HEK293 (cell line): ENCODE data around the gene EPN1.
A peak's percentile ranks its signal among the peaks of the same experiment; 100 is the strongest.

ENCODE experiments used
- CTCF ChIA-PET: fragments of 350-600 bp; formaldehyde crosslinking; extraction: SDS; loops from one replicate; lab custom pipeline; 2021; ENCODE audit warnings: antibody characterized with exemption; lab: Yijun Ruan, JAX
- POLR2A ChIA-PET: fragments of 300-600 bp; formaldehyde crosslinking; extraction: SDS; loops from one replicate; lab custom pipeline; 2020; ENCODE audit warnings: antibody characterized with exemption, inconsistent platforms; lab: Yijun Ruan, JAX
- H3K27ac ChIP-seq: fragments of 200-500 bp; sonication (Bioruptor generic); 2 replicates; pipeline ENCODE4 v1.5.1; 2014; ENCODE audit warnings: low read depth, low read length, control low read depth, inconsistent platforms; ENCODE audit errors: extremely low read depth
- H3K36me3 ChIP-seq, 2 experiments: fragments of 200-500 bp in 1 of 2; sonication (Bioruptor generic) in 1 of 2; 1 replicate in 1 of 2; 2 replicates in 1 of 2; pipeline ENCODE4 v1.5.1; 2014 to 2017; ENCODE audit warnings: inconsistent platforms in 2 of 2, low read length in 2 of 2; ENCODE audit not compliant: control insufficient read depth in 2 of 2, insufficient read depth in 1 of 2
- H3K4me1 ChIP-seq: fragments of 200-500 bp; sonication (Bioruptor generic); 2 replicates; pipeline ENCODE4 v1.5.1; 2014; ENCODE audit warnings: mild to moderate bottlenecking, low read length, inconsistent platforms; ENCODE audit not compliant: control insufficient read depth, insufficient read depth
- H3K4me3 ChIP-seq: 2 replicates; pipeline ENCODE4 v1.5.1; 2011; ENCODE audit warnings: low read depth, mild to moderate bottlenecking, control low read depth, low read length, moderate library complexity
- H3K9me3 ChIP-seq: fragments of 200-500 bp; sonication (Bioruptor generic); 2 replicates; pipeline ENCODE4 v1.5.1; 2014; ENCODE audit warnings: low read depth, low read length, inconsistent platforms; ENCODE audit not compliant: control insufficient read depth, insufficient read depth
- EGR2 ChIP-seq: fragments of 450-650 bp; formaldehyde crosslinking; IDR thresholded peaks from 2 replicates; pipeline ENCODE4 v1.5.1; 2016; ENCODE audit warnings: low read depth, missing biosample characterization, missing genetic modification characterization
- FEZF1 ChIP-seq: fragments of 450-650 bp; formaldehyde crosslinking; IDR thresholded peaks from 2 replicates; pipeline ENCODE4 v1.5.1; 2016; ENCODE audit warnings: missing biosample characterization, missing genetic modification characterization
- SCRT2 ChIP-seq: fragments of 450-650 bp; formaldehyde crosslinking; IDR thresholded peaks from 2 replicates; pipeline ENCODE4 v1.5.1; 2016; ENCODE audit warnings: missing biosample characterization, missing genetic modification characterization
- ZNF112 ChIP-seq: fragments of 450-650 bp; formaldehyde crosslinking; IDR thresholded peaks from 2 replicates; pipeline ENCODE4 v1.5.0; 2017; ENCODE audit warnings: missing biosample characterization, missing genetic modification characterization
- ZNF223 ChIP-seq: fragments of 450-650 bp; formaldehyde crosslinking; IDR thresholded peaks from 2 replicates; pipeline ENCODE4 v1.5.1; 2016; ENCODE audit warnings: missing biosample characterization, missing genetic modification characterization
- ZNF391 ChIP-seq: fragments of 450-650 bp; formaldehyde crosslinking; IDR thresholded peaks from 2 replicates; pipeline ENCODE4 v1.5.1; 2016; ENCODE audit warnings: low read depth, missing biosample characterization, missing genetic modification characterization, borderline replicate concordance
- ZNF433 ChIP-seq: fragments of 450-650 bp; formaldehyde crosslinking; IDR thresholded peaks from 2 replicates; pipeline ENCODE4 v1.5.1; 2016; ENCODE audit warnings: missing biosample characterization, missing genetic modification characterization, low read depth
- ZNF530 ChIP-seq: fragments of 450-650 bp; formaldehyde crosslinking; IDR thresholded peaks from 2 replicates; pipeline ENCODE4 v1.5.1; 2016; ENCODE audit warnings: low read depth, missing biosample characterization, missing genetic modification characterization
- ZNF600 ChIP-seq: fragments of 450-650 bp; formaldehyde crosslinking; IDR thresholded peaks from 2 replicates; pipeline ENCODE4 v1.5.1; 2016; ENCODE audit warnings: missing biosample characterization, missing genetic modification characterization
- ZNF664 ChIP-seq: fragments of 450-650 bp; formaldehyde crosslinking; IDR thresholded peaks from 2 replicates; pipeline ENCODE4 v1.5.1; 2016; ENCODE audit warnings: missing biosample characterization, missing genetic modification characterization
- TF ChIP-seq, protein P1 (sequence below): fragments of 450-650 bp; formaldehyde crosslinking; IDR thresholded peaks from 2 replicates; pipeline ENCODE4 v1.5.1; 2016; ENCODE audit warnings: missing biosample characterization, missing genetic modification characterization
- TF ChIP-seq, protein P2 (sequence below): fragments of 450-650 bp; formaldehyde crosslinking; IDR thresholded peaks from 2 replicates; pipeline ENCODE4 v1.5.1; 2017; ENCODE audit warnings: missing biosample characterization, missing genetic modification characterization
- TF ChIP-seq, protein P3 (sequence below): fragments of 450-650 bp; formaldehyde crosslinking; IDR thresholded peaks from 2 replicates; pipeline ENCODE4 v1.5.1; 2016; ENCODE audit warnings: missing biosample characterization, missing genetic modification characterization
- TF ChIP-seq, protein P4 (sequence below): fragments of 450-650 bp; formaldehyde crosslinking; IDR thresholded peaks from 2 replicates; pipeline ENCODE4 v1.5.1; 2016; ENCODE audit warnings: missing biosample characterization, missing genetic modification characterization

Gene EPN1

DNA sequence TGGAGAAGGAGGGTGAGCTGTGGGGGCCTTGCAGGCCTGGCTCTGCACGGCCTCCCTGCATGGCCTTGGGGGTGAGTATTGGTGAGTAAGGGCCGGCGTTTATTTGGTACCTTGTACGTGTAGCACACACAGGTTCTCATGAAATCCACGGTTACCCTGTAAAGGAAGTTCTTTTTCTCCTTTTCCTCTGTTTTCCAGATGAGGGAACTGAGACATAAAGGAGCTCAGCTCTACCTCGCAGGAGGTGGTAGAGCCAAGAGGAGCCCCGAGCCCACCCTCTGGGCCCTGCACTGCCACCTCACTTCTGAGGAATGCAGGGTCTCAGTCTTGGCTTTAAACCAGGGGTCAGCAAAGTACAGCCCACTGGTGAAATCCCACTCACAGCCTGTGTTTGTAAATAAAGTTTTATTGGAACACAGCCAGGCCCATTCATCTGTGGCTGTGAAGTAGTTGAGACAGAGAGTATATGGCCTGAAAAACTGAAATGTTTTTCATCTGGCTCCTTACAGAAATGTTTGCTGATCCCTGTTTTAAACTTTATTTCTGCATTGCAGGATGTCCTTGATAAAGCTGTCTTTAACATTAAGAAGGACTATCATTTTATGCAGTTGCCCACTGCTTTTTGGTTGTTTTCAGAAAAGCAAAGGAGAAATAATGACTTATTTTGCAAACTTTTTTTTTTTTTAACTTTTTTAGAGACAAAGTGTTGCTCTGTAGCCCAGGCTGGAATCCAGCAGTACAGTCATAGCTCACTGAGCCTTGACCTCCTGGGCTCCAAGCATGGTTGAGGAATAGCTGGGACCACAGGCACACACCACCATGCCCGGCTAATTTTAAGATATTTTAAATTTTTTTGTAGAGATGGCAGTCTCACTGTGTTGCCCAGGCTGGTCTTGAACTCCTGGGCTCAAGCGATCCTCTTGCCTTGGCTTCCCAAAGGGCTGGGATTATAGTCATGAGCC lies 6.4 kb downstream of the EPN1 start (continued):
- TF ChIP-seq, protein P1, sequence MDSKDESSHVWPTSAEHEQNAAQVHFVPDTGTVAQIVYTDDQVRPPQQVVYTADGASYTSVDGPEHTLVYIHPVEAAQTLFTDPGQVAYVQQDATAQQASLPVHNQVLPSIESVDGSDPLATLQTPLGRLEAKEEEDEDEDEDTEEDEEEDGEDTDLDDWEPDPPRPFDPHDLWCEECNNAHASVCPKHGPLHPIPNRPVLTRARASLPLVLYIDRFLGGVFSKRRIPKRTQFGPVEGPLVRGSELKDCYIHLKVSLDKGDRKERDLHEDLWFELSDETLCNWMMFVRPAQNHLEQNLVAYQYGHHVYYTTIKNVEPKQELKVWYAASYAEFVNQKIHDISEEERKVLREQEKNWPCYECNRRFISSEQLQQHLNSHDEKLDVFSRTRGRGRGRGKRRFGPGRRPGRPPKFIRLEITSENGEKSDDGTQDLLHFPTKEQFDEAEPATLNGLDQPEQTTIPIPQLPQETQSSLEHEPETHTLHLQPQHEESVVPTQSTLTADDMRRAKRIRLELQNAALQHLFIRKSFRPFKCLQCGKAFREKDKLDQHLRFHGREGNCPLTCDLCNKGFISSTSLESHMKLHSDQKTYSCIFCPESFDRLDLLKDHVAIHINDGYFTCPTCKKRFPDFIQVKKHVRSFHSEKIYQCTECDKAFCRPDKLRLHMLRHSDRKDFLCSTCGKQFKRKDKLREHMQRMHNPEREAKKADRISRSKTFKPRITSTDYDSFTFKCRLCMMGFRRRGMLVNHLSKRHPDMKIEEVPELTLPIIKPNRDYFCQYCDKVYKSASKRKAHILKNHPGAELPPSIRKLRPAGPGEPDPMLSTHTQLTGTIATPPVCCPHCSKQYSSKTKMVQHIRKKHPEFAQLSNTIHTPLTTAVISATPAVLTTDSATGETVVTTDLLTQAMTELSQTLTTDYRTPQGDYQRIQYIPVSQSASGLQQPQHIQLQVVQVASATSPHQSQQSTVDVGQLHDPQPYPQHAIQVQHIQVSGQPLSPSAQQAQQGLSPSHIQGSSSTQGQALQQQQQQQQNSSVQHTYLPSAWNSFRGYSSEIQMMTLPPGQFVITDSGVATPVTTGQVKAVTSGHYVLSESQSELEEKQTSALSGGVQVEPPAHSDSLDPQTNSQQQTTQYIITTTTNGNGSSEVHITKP (tag by site-specific recombination) = no peak

DNA sequence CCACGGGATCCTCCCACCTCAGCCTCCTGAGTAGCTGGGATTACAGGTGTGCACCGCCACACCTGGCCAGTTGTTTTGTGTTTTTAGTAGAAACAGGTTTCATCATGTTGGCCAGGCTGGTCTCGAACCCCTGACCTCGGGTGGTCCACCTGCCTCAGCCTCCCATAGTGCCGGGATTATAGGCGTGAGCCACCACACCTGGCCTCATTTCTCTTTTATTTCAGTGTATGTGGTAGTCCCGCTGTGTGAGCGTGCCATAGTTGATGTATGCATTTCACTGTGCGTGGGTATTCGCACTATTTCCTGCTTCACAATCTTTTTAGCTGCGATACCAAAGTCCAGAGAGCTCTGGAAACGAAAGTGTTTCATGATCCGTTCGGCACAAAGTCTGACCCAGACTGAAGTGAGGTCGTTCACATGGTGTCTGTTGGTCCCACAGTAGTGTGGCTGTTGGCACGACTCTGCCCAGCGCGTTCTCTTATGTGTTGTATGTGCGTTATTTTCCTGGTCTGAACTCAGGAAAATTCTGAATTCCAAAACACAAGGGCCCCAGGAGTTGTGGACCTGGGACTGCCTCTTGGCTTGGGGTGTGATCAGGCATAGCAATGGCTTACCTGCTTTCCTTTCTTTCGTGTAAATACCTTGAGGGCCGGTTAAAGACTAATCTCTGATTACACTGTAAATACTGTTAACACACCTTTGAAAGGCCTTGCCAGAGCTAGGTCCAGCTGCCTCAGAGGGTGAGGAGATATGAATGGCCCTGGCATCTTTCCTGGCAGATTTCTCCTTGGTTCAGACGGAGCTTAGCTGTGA lies 8.6 kb downstream of the EPN1 start:
- peaks cover 29 to 90% of the 10 kb centered on the region in 2 experiments for H3K36me3 ChIP-seq
- H3K9me3 ChIP-seq = no peaks in the 10 kb centered on the region
- no peak overlapping the region for H3K27ac ChIP-seq
- ChIA-PET POLR2A (interaction anchor here (1.3 kb wide), 1 partner anchor 22 kb away, joined by 3 read pairs; no protein-coding TSS in a partner anchor), CTCF (interaction anchor here (1.4 kb wide), 1 partner anchor 12 kb away, joined by 4 read pairs; no protein-coding TSS in a partner anchor)
- no peaks in the 10 kb centered on the region for H3K4me1 ChIP-seq
- TF ChIP-seq ZNF664 (tag by site-specific recombination) = no peak
- peak; percentile 45 for TF ChIP-seq ZNF600
- TF ChIP-seq ZNF223 = no peak
- TF ChIP-seq ZNF112 = no peak
- H3K4me3 ChIP-seq = no peak overlapping the region

DNA sequence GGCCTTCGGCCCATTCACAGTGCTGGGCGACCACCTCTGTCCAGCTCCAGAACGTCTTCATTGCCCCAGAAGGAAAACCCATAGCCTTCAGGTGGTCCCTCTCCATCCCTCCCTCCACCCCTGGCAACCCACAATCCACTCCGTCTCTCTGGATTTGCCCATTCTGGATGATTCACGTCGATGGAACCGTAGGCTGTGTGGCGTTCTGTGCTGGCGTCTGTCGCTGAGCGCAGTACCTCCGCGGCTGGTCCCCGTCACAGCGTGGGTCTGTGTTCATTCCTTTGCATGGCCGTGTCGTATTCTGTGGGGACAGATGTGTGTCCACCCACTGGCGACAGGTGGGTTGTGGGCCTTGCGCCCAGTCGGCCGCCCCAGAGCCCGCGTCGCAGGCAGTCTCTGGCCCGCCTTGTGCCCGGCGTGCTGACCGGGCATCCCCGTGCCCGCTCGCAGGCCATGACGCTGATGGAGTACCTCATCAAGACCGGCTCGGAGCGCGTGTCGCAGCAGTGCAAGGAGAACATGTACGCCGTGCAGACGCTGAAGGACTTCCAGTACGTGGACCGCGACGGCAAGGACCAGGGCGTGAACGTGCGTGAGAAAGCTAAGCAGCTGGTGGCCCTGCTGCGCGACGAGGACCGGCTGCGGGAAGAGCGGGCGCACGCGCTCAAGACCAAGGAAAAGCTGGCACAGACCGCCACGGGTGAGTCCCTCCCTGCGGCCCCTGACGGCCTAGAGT lies 10.1 kb downstream of the EPN1 start:
- Histone ChIP-seq H3K4me1 (no peaks in the 10 kb centered on the region), H3K9me3 (no peaks in the 10 kb centered on the region), H3K27ac (no peak overlapping the region), H3K4me3 (no peak overlapping the region), H3K36me3 (peaks cover 29 to 90% of the 10 kb centered on the region in 2 experiments)
- ChIA-PET POLR2A (interaction anchor here (1.3 kb wide), 1 partner anchor 21 kb away, joined by 3 read pairs; no protein-coding TSS in a partner anchor), CTCF (interaction anchor here (0.6 kb wide), 1 partner anchor 1204 kb away, joined by 5 read pairs; no protein-coding TSS in a partner anchor)
- peak; percentile 73 for TF ChIP-seq SCRT2 (tag by site-specific recombination)
- no peak for TF ChIP-seq FEZF1 (tag by site-specific recombination)

DNA sequence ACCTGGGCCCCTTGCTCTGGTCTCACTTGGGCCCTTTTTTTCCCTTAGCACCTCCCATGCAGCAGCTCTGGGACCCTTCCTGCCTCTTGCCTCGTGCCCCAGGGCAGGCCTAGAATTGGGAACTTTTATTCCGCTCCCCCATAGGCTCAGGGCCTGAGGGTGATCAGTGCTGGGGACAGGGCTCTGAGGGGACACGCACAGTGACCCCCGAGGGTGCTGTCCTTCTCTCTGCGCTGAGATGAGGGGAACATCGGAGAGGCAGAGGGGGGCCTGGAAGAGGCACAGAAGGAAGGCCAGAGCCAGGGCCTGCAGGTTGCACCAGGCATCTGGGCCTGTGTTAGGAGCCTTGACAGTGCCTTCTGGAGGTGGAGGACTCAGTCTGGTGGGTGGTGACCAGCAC lies 10.8 kb downstream of the EPN1 start:
- Histone ChIP-seq H3K27ac (no peak overlapping the region), H3K4me3 (no peak overlapping the region), H3K9me3 (no peaks in the 10 kb centered on the region), H3K4me1 (no peaks in the 10 kb centered on the region), H3K36me3 (peaks cover 29 to 90% of the 10 kb centered on the region in 2 experiments)
- ChIA-PET POLR2A (no interaction called here), CTCF (interaction anchor here (0.6 kb wide), 1 partner anchor 1205 kb away, joined by 5 read pairs; no protein-coding TSS in a partner anchor)
- TF ChIP-seq, protein P2, sequence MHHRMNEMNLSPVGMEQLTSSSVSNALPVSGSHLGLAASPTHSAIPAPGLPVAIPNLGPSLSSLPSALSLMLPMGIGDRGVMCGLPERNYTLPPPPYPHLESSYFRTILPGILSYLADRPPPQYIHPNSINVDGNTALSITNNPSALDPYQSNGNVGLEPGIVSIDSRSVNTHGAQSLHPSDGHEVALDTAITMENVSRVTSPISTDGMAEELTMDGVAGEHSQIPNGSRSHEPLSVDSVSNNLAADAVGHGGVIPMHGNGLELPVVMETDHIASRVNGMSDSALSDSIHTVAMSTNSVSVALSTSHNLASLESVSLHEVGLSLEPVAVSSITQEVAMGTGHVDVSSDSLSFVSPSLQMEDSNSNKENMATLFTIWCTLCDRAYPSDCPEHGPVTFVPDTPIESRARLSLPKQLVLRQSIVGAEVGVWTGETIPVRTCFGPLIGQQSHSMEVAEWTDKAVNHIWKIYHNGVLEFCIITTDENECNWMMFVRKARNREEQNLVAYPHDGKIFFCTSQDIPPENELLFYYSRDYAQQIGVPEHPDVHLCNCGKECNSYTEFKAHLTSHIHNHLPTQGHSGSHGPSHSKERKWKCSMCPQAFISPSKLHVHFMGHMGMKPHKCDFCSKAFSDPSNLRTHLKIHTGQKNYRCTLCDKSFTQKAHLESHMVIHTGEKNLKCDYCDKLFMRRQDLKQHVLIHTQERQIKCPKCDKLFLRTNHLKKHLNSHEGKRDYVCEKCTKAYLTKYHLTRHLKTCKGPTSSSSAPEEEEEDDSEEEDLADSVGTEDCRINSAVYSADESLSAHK (tag by site-specific recombination) = no peak
- TF ChIP-seq EGR2 (tag by site-specific recombination) (no peak; the same call in 1 of the 2 replicates), ZNF530 (tag by site-specific recombination) (no peak), ZNF433 (tag by site-specific recombination) (no peak), ZNF391 (tag by site-specific recombination) (no peak)
- TF ChIP-seq, protein P3, sequence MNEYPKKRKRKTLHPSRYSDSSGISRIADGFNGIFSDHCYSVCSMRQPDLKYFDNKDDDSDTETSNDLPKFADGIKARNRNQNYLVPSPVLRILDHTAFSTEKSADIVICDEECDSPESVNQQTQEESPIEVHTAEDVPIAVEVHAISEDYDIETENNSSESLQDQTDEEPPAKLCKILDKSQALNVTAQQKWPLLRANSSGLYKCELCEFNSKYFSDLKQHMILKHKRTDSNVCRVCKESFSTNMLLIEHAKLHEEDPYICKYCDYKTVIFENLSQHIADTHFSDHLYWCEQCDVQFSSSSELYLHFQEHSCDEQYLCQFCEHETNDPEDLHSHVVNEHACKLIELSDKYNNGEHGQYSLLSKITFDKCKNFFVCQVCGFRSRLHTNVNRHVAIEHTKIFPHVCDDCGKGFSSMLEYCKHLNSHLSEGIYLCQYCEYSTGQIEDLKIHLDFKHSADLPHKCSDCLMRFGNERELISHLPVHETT (tag by site-specific recombination) = no peak
- TF ChIP-seq, protein P4, sequence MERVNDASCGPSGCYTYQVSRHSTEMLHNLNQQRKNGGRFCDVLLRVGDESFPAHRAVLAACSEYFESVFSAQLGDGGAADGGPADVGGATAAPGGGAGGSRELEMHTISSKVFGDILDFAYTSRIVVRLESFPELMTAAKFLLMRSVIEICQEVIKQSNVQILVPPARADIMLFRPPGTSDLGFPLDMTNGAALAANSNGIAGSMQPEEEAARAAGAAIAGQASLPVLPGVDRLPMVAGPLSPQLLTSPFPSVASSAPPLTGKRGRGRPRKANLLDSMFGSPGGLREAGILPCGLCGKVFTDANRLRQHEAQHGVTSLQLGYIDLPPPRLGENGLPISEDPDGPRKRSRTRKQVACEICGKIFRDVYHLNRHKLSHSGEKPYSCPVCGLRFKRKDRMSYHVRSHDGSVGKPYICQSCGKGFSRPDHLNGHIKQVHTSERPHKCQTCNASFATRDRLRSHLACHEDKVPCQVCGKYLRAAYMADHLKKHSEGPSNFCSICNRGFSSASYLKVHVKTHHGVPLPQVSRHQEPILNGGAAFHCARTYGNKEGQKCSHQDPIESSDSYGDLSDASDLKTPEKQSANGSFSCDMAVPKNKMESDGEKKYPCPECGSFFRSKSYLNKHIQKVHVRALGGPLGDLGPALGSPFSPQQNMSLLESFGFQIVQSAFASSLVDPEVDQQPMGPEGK (tag by site-specific recombination) = no peak
